Hematopoietic multipotent progenitor cell treated with erythropoietin and hydrocortisone succinate and interleukin-3 and kit ligand, for 17 days (in vitro differentiated cells): ENCODE results near the gene VDAC1.
"Not testable (repeated sequence)": the region's sequence is repeated elsewhere in the genome, so short reads cannot be mapped to it uniquely, and the experiment has no call there.

Source experiments
- DNase-seq: peaks from one replicate; pipeline ENCODE4 v3.0.0-alpha.2; 2015; ENCODE audit warnings: low spot score

Gene VDAC1

GRCh38 chr5:133967698-133968203 lies 37.0 kb downstream of the VDAC1 start:
- DNase-seq: peak; percentile 53

GRCh38 chr5:133967124-133967523 lies 37.7 kb downstream of the VDAC1 start:
- no peak for DNase-seq

GRCh38 chr5:133966090-133966489 lies 38.7 kb downstream of the VDAC1 start:
- no peak for DNase-seq

- no peak for DNase-seq
Measured at GRCh38 chr5:133963493-133964128, 41.2 kb downstream of the VDAC1 start.

- no peak for DNase-seq
Measured at GRCh38 chr5:133962801-133963476, 41.8 kb downstream of the VDAC1 start.

- no peak for DNase-seq
Measured at GRCh38 chr5:133962131-133962530, 42.6 kb downstream of the VDAC1 start.

- no peak for DNase-seq
Measured at GRCh38 chr5:133959643-133960042, 45.1 kb downstream of the VDAC1 start.

- DNase-seq: no peak
Measured at GRCh38 chr5:133957591-133957990, 47.2 kb downstream of the VDAC1 start.

- no peak for DNase-seq
Measured at GRCh38 chr5:133957080-133957479, 47.7 kb downstream of the VDAC1 start.

GRCh38 chr5:133956196-133956595 lies 48.6 kb downstream of the VDAC1 start:
- DNase-seq: not testable (repeated sequence)

GRCh38 chr5:133953568-133954145 lies 51.1 kb downstream of the VDAC1 start:
- no peak for DNase-seq

- DNase-seq: no peak
Measured at GRCh38 chr5:133952729-133953567, 51.8 kb downstream of the VDAC1 start.

- no peak for DNase-seq
Measured at GRCh38 chr5:133950821-133951612, 53.8 kb downstream of the VDAC1 start.

- DNase-seq: no peak
Measured at GRCh38 chr5:133948721-133949120, 56.1 kb downstream of the VDAC1 start.

GRCh38 chr5:133947431-133947841 lies 57.3 kb downstream of the VDAC1 start:
- DNase-seq: no peak

GRCh38 chr5:133945568-133945967 lies 59.2 kb downstream of the VDAC1 start:
- no peak for DNase-seq

- peak; percentile 86 for DNase-seq
Measured at GRCh38 chr5:133944263-133945185, 60.3 kb downstream of the VDAC1 start.

GRCh38 chr5:133943475-133943817 lies 61.3 kb downstream of the VDAC1 start:
- DNase-seq: no peak

- DNase-seq: peak; percentile 68
Measured at GRCh38 chr5:133942614-133943474, 61.9 kb downstream of the VDAC1 start.
